Psoas muscle (tissue), 8 donors: ENCODE data around the gene IDNK. TPM values are rescaled to one million over a fixed set of nuclear protein-coding genes. Genes with fewer than 3 reads are reported as not detected.

ENCODE experiments used
- ATAC-seq, 4 donors: fragments of 200-7000 bp; cut with Tn5 transposase; one replicate each; pipeline ENCODE4 v1.9.1; 2020; ENCODE audit warnings: moderate library complexity in 3 of 4, mild to moderate bottlenecking in 2 of 4
- DNase-seq, 2 donors: peaks; one replicate each; pipeline ENCODE4 v3.0.0-alpha.2; 2020
- H3K27ac ChIP-seq: fragments of 200-600 bp; one replicate; pipeline ENCODE4 v1.8.0; 2022
- H3K27me3 ChIP-seq, 3 donors: fragments of 200-600 bp in 1 of 3; one replicate each; pipeline versions ENCODE4 v1.6.1 to v1.8.0; 2013 to 2022; ENCODE audit warnings: low read length in 2 of 3, mild to moderate bottlenecking in 2 of 3, moderate library complexity in 1 of 3; ENCODE audit not compliant: insufficient read depth in 3 of 3
- H3K36me3 ChIP-seq, 2 donors: fragments of 200-600 bp in 1 of 2; one replicate each; pipeline versions ENCODE4 v1.6.1 to v1.8.0; 2013 to 2022; ENCODE audit warnings: low read depth in 1 of 2, mild to moderate bottlenecking in 1 of 2, moderate library complexity in 1 of 2; ENCODE audit not compliant: insufficient read depth in 1 of 2
- H3K4me1 ChIP-seq: fragments of 200-600 bp; one replicate; pipeline ENCODE4 v1.8.0; 2022
- H3K4me3 ChIP-seq: fragments of 200-600 bp; one replicate; pipeline ENCODE4 v1.8.0; 2022; ENCODE audit warnings: mild to moderate bottlenecking
- H3K9me3 ChIP-seq: fragments of 200-600 bp; one replicate; pipeline ENCODE4 v1.8.0; 2022
- CTCF ChIP-seq: fragments of 200-600 bp; IDR thresholded peaks from one replicate; pipeline ENCODE4 v1.8.0; 2022; ENCODE audit warnings: antibody characterized with exemption
- WGBS, 3 donors: extraction: QIAGEN DNeasy Blood & Tissue Kit; methylation state at CpG; one replicate each; pipeline versions ENCODE4 v1.1.6 to v1.1.7; 2013; 5-methylcytosine and 5-hydroxymethylcytosine counted together
- intact Hi-C, 2 donors: fragments of 100-400 bp; cut with DNase I; formaldehyde crosslinking; loops; one replicate each; pipeline versions ENCODE4 v1.11.0 to v1.14.2; 2022
- long read RNA-seq, 2 donors: library from polyadenylated mRNA; unstranded; transcript quantifications; one replicate each; pipeline ENCODE4 v2.0.0, GENCODE V29; 2021
- polyA plus RNA-seq, 3 donors: library from polyadenylated mRNA; stranded (reverse); fragments of 200-250 nt; gene quantifications; one replicate each; pipeline ENCODE4 v1.2.3, GENCODE V29; 2013
- total RNA-seq, 4 donors: library from RNA; stranded (reverse); fragmentation: NEBNext Ultra II Directional in 2 of 4; extraction: Animal tissue kit (Norgen Biotek cat#: 25700) in 2 of 4; gene quantifications; one replicate each; pipeline versions ENCODE4 v1.2.1 to v1.2.4, GENCODE V29; 2021 to 2023
- donor health status: healthy with polysubstance abuse.
- donor health status: DM: no; HTN: no; CAD: no; lungs with moderate emphysema.
- donor health status: Bipolar disorder and iron deficiency.
- donor health status: healthy.
- donor health status: DM: yes; HTN: yes; CAD: no.
- donor health status: DM: no; HTN: no; CAD: no.
- donor health status: DM: no; HTN: no; CAD: no.
- donor health status: DM: yes; HTN: yes; CAD: no.

IDNK gene
- total RNA-seq: 1 to 10 TPM; 1.0 to 1.8 (median 1.2) TPM
- 1 to 10 TPM in 1 of 3 donors, under 1 TPM in 2; 0.38 to 1.0 (median 0.83) TPM for polyA plus RNA-seq
- long read RNA-seq, donor 1, partial matches to known transcripts: 0 of 1 reads
- long read RNA-seq, donor 1, other reads (novel, unspliced or antisense): 1 of 1 reads
- long read RNA-seq, donor 2: 0 reads

- ATAC-seq (peak; percentile 71 to 77 (median 75)), DNase-seq (peak; percentile 67 to 77)
- Histone ChIP-seq H3K27me3 (no peaks in the 10 kb centered on the region), H3K9me3 (no peaks in the 10 kb centered on the region), H3K36me3 (peaks cover 0 to 9% of the 10 kb centered on the region in 2 donors), H3K4me1 (no peaks in the 10 kb centered on the region), H3K4me3 (peak within 1 kb of the TSS; percentile 88), H3K27ac (peak within 1 kb of the TSS; percentile 67)
- TF ChIP-seq CTCF: no peak
- intact Hi-C loops: loop anchor here in 1 of 2 donors (5.0 to 10.0 kb wide), 2 partner anchors 84 to 292 kb away; partner anchors contain the start of gene UBQLN1
- WGBS, 3 donors: 1% methylated on average over 51 to 79 of the region's 79 CpGs
These were observed at the start of gene IDNK for GRCh38 chr9:83622939-83623678. Gene IDNK (plus strand): TSS chr9:83623143. CDS start chr9:83623172, 29 bp downstream.

- Histone ChIP-seq H3K4me3 (no peak overlapping the region), H3K36me3 (no peaks in the 10 kb centered on the region), H3K4me1 (peaks cover 12% of the 10 kb centered on the region), H3K9me3 (peaks cover 3% of the 10 kb centered on the region), H3K27ac (no peak overlapping the region), H3K27me3 (no peaks in the 10 kb centered on the region)
- 24 to 34% (median 27%) methylated on average over 1 of the region's 1 CpG for WGBS, 3 donors
- TF ChIP-seq CTCF: no peak
- intact Hi-C loops: no loop called here
- ATAC-seq: peak in 2 of 4 donors; percentile 42 to 53
- no peak for DNase-seq
These were observed 48.5 kb upstream of the IDNK start for GRCh38 chr9:83574482-83574881.

- no peak overlapping the region for H3K27ac ChIP-seq
- no peak for TF ChIP-seq CTCF
- H3K9me3 ChIP-seq: peaks cover 3% of the 10 kb centered on the region
- ATAC-seq: peak in 1 of 4 donors; percentile 59
- H3K36me3 ChIP-seq: peaks cover 5 to 11% of the 10 kb centered on the region in 2 donors
- H3K27me3 ChIP-seq: no peaks in the 10 kb centered on the region
- WGBS, 3 donors: 73 to 74% (median 74%) methylated on average over 1 of the region's 1 CpG
- intact Hi-C loops: no loop called here
- no peak for DNase-seq
- H3K4me3 ChIP-seq: no peak overlapping the region
- H3K4me1 ChIP-seq: no peaks in the 10 kb centered on the region
These were observed 40.9 kb upstream of the IDNK start for GRCh38 chr9:83582029-83582428.

- intact Hi-C loops: no loop called here
- peaks cover 5 to 11% of the 10 kb centered on the region in 2 donors for H3K36me3 ChIP-seq
- H3K4me1 ChIP-seq: no peaks in the 10 kb centered on the region
- peaks cover 3% of the 10 kb centered on the region for H3K9me3 ChIP-seq
- 72 to 75% (median 75%) methylated on average over 6 of the region's 6 CpGs for WGBS, 3 donors
- H3K4me3 ChIP-seq: no peak overlapping the region
- no peak overlapping the region for H3K27ac ChIP-seq
- ATAC-seq (peak in 3 of 4 donors; percentile 65 to 77 (median 67)), DNase-seq (no peak)
- peak; percentile 66 for TF ChIP-seq CTCF
- no peaks in the 10 kb centered on the region for H3K27me3 ChIP-seq
These were observed 39.6 kb upstream of the IDNK start for GRCh38 chr9:83583151-83584014.
